K562 treated with DMSO at 1 percent for 48 hours (cell line): ENCODE results near the gene KMT2E. TPM values are rescaled to one million over a fixed set of nuclear protein-coding genes. Genes with fewer than 3 reads are reported as not detected.

Experiments used
- total RNA-seq: library from RNA; unstranded; fragments of 300-600 nt; gene quantifications from 2 replicates; pipeline ENCODE4 v1.2.3, GENCODE V29; 2022; ENCODE audit warnings: low replicate concordance; ENCODE audit errors: extremely low read depth

Gene KMT2E
- total RNA-seq: not detected in 2 replicates

GRCh38 chr7:105013816-105014692, at the start of gene KMT2E:
TSS of gene KMT2E (plus strand) at chr7:105014205. CDS start at chr7:105040953, 26,748 bp downstream.

